HPDE6-E6E7 (cell line): ENCODE data around the gene FANCF.
"Not testable (repeated sequence)": the region's sequence is repeated elsewhere in the genome, so short reads cannot be mapped to it uniquely, and the experiment has no call there.

Experiments used
- DNase-seq: peaks from one replicate; pipeline ENCODE4 v3.0.0; 2011; ENCODE audit warnings: missing footprints; ENCODE audit errors: extremely low spot score

The FANCF gene, protein sequence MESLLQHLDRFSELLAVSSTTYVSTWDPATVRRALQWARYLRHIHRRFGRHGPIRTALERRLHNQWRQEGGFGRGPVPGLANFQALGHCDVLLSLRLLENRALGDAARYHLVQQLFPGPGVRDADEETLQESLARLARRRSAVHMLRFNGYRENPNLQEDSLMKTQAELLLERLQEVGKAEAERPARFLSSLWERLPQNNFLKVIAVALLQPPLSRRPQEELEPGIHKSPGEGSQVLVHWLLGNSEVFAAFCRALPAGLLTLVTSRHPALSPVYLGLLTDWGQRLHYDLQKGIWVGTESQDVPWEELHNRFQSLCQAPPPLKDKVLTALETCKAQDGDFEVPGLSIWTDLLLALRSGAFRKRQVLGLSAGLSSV

DNA sequence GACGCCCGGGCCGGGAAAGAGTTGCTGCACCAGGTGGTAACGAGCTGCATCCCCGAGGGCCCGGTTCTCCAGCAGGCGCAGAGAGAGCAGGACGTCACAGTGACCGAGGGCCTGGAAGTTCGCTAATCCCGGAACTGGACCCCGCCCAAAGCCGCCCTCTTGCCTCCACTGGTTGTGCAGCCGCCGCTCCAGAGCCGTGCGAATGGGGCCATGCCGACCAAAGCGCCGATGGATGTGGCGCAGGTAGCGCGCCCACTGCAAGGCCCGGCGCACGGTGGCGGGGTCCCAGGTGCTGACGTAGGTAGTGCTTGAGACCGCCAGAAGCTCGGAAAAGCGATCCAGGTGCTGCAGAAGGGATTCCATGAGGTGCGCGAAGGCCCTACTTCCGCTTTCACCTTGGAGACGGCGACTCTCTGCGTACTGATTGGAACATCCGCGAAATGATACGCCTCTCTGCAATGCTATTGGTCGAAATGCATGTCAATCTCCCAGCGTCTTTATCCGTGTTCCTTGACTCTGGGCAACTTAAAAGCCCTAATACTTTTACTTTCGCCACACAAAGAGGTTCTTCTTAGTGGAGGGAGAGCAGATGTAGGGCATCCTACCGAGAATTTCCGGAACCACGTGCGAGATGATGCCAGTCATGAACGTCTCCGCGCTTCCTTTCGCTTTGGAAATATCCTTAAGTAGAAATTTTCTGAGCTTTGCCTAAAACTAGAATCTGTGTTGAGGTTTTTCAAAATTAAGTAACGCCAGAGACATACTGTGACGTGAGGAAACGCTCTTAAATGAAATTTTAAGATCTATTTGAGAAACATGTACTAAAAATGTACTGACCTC lies at the start of gene FANCF:
Gene FANCF, minus strand, starts transcription at position 376 of the 840 bp plus-strand sequence. Its CDS starts 13 bp downstream, at position 363.
- DNase-seq, result peak; percentile 88

DNA sequence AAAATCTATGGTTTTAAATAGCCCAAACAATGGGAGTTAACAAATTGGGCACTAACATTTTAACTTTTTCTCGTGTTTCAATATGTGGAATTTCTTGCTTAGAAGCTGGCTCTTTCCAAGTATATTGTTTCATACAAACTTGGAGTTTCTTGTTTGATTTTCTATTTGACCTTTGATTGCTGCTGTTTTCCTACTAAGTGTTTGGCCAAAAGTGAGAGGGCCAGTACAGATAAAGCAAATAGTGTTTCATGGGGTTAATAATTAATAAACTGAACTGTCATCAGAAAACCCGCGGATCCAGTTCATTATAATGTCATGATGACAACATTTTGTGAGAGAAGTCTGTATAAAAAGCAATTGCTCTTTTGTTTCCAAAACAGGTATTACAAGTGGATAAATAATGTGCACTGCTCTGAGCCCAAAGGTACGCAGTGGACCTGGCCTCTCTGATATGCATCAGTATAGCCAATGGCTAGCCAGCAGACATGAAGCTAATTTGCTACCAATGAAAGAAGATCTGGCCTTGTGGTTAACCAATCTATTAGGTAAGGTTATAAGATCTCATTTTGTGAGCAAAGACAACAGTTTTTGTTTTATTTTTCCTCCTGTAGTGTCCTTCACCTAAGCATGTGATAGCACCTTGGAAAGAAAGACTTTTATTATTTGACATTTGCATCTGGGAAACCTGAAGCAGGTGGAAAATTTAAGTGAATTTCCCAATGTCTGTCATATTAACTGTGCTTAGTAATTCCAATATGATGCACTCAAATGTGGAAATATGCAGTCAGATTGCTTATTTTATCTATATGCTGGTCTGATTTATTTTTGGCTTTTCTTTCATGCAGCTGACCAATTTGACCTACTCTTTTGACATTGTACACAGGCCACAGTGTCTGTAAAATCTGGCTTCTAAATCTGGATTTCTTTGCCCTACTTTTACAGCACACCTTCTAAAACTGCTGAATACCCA lies 49.1 kb upstream of the FANCF start:
- DNase-seq, result no peak

DNA sequence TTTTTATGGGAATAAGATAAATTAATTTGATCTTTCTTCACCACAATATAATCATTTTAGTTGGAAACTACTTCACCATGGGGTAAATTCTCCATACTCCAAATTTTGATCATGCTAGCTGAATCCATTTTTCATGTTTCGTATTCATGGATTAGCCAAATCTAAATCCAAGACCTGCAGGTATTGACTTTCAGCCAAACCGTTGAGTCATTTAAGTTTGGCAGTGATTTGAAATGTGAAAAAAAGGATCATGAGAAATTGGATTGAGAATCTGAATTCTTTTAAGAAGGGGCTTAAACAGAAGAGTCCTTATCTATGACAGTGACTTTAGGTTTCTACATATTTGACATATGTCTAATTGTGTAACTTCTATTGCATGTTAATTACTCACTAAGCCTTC lies 46.1 kb upstream of the FANCF start:
- DNase-seq, result no peak

DNA sequence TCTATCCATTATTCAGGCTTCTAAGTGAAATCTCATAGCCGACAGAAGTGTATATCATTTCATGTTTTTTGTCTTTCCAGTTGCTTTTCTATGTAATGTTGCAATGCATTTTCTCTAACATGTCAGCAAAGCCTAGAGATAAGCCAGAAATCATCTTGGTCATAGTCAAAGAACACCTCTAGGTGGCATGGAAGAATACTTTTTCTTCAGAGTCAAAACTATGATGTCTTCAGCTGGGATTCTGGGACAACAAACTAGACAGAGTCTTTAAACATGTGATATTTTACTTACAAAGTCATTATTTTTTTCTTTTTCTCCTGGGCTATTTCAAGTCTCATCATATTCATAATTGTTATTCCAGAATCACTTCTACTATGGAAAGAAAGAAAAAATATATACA lies 45.2 kb upstream of the FANCF start:
- DNase-seq, result no peak

DNA sequence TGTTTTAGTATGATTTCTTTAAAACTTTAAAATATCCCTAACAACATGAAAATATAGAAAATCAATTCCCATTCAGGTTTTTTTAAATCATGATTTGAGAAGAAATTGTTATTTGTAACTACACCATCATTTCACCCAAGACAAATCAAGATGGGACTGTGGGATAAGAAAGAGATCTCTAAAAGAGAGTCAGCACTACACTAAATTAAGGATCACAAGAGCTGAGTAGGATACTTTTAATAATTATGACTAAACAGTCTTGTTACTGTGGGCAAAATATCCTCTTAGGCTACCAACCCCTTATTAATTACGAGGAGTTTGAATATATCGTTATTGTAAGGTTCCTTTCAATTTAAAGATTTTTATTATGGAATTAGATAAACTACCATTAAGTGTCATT lies 43.7 kb upstream of the FANCF start:
- no peak for DNase-seq

DNA sequence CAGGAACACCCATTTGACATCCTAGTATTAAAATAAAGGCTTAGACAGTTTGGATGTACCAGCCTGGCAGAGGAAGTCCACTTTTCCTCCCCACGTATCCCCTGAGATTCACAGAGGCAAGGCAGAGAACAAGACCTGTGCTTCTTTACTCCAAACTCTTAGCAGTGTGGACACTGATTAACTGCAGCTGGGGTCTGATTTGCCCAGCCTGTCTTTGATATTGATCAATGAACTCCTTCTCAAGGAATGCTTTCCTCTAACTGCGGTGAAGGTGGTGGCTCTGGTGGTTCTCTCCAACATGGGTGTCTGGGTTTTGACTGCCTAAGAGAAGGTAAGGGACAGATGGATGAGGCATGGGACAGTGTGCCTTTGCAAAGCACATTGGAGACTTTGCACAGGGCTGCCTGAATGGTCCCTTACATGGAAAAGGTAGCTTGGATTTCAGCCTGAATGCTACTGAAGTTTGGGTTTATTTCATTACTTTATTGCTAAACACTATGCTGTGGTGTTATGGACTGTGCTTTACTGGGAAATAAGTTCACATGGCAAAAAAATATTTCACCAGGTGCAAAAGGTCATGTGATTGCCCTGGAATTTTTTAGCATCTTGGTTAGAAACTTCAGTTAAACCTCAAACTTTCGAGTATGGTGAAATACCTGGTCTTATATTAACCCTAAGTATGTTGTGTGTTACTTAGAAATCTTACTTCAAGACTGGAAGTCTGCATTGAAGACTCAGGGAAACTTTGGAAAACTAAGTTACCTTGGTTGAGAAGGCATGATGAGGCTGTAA lies 42.6 kb upstream of the FANCF start:
- no peak for DNase-seq

DNA sequence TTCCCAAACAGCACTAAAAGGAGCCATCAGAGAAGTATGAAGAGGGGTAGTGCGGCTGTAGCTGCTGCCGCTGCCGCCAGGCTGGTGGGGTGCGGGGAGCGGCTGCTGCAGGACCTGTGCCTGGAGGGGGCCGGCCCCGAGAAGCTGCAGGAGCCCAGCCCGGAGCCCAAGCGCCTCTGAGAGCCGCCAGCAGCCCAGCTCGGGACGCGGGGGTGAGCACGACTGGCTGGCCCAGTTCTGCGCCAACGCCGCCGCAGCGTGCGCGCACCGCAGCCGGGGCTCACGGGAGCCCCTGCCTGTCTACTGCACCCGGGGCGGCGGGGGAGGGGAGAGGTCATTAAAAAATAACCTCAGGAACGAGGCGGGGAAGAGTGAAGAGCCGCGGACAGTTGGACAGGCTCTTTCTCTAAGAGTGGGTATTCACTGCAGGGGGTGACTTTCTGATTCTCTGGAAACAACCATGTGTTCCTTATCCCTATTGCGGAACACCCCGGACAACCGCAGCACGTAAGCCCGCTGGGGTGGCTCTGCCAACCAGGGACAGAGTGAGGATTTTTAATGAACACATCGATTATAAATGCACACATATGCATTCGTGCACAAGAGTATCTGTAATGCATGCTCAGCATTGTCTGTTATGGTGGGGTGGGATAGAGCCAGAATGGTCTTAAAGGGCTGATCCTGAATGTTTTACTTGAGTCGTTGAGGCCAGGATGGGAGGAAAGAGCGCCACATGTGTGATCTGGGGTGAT lies 41.2 kb upstream of the FANCF start:
- DNase-seq, result no peak

DNA sequence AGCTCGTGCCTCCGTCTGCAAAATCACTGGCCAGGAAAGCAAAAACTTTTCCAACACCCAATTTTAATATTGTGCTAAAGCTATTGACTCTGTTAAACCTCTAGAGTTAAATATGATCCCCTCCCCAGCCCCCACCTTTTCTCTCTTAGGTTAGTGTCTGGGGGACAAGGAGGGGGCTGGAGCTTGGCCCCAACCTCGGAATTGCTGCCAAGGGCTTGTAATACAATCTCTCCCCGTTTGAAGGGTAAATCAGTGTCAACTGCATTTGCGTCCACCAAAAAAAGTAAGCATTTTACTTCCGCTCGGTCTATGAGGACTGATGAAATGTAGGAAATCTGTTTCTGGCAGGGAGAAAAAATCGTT lies 40.7 kb upstream of the FANCF start, which contains the start of gene GAS2:
Gene GAS2, plus strand, starts transcription at position 287 of the 363 bp plus-strand sequence. CDS start 8,259 bp downstream, outside the sequence.
- no peak for DNase-seq

DNA sequence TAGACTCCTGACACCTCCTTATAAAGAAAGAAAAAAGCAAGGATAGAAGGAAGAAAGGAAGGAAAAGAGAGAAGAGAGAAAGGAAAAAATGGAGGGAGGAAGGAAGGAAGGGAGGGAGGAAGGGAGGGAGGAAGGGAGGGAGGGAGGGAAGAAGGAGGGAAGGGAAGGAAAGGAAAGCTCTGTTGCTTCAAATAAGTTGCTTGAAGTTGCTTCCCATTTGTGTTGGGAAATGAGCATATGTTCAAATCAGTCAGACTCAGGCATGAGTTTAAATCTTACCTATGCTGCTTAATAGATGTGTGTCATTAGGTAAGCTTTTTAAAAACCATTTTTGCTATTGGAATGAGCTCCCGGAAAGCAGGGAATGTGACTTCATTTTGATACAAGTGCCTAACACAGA lies 34.2 kb upstream of the FANCF start:
- DNase-seq, result no peak

DNA sequence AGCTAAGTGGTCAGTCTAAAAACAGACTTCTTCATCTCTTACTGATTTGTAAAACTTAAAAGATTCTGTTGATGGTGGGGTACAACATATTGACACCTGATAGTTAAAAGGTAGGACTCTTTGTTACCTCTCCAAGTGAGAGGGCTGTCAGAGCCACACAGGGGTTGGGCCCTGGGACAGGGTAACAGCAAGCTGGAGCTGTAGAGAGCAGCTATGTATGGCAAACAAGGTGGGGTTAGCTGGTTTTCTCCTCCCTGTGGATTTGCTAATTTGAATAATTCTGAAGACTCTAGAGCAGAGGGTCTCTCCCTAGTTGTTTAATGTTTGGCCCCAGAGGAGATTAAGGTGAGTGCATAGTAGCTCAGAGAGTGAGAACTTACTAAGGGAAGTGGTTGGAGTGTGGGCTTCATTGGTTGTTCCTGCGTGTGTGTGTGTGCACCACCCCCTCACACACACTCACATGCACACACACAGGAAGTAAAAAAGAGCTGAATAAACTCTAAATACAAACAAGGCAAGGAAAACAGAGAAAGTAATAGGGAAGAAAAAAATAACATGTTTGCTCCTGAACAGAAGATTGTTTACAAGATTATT lies 31.6 kb upstream of the FANCF start:
- no peak for DNase-seq

DNA sequence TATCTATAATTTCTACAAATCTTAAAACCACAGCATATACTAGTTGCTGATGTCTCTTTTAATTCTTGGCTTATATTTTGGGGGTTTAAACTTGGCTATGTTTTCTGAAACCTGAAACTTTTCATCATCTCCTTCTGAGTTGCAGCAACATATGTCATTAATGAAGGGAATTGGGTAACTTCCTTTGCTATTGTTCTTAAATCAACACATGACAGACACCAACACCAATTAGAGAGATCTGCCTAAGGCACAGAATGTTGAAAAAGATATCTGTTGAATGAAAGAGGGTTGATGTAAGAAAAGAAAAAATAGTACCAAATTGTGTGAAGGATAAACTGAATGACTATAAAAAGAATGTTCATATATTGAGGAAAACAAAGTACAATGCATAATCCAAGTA lies 30.5 kb upstream of the FANCF start:
- no peak for DNase-seq

DNA sequence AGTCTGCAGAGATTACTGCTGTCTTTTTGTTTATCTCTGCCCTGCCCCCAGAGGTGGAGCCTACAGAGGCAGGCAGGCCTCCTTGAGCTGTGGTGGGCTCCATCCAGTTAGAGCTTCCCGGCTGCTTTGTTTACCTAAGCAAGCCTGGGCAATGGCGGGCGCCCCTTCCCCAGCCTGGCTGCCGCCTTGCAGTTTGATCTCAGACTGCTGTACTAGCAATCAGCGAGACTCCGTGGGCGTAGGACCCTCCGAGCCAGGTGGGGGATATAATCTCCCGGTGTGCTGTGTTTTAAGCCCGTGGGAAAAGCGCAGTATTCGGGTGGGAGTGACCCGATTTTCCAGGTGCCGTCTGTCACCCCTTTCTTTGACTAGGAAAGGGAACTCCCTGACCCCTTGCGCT lies 26.7 kb upstream of the FANCF start:
- not testable (repeated sequence) for DNase-seq

DNA sequence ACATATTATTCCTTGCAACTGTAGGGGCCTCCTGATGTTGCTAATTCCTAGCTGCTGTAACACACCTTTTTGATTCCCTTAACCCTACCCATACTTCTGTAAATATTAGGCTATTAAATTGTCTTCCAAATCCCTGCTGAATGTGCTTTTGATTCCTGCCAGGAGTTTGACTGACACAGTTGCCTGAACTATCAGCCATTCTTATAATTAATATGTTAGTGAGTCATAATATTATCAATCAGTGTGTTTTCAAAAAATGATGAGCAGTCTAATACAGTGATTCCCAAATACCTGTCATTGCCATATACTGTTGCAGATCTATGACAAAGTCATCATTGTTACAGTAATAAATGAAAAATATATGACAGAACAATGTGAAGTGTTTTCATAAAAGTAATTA lies 15.9 kb upstream of the FANCF start:
- no peak for DNase-seq

DNA sequence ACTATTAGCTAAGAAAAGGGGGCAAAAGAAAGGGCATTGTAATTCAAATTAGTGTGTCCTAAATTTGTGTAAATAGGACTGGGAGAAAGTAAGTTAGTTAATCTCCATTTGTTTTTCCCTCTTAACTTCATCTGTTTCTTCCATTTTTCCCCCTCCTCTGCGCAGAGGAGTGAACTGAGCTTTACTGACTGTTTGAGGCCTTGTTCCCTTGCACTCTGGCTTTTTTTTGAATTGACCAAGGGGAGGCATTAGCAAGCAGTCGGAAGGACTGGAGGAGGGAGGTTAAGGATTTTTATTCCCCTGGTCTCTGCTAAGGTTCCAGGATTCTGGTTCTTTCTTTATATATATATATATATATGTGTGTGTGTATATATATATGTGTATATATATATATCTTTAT lies 15.2 kb upstream of the FANCF start:
- DNase-seq, result no peak

DNA sequence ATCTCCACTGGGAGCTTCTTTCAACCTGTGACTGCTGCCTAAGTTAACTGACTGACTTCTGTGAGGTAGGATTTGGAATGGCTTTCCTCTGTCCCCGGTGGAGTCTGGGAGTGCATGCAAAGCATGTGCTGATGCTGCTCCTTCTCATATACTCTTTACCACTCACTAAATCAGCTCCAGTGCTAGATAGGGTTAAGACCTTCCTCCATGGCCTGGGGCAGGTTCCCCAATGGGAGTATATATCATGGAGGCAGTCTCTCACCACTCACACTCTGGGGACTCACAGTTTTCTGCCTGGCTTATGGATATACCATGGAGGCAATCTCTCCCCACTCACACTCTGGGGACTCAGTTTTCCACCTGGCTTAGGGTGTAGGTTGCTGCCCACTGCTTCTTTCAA lies 10.1 kb upstream of the FANCF start:
- no peak for DNase-seq

DNA sequence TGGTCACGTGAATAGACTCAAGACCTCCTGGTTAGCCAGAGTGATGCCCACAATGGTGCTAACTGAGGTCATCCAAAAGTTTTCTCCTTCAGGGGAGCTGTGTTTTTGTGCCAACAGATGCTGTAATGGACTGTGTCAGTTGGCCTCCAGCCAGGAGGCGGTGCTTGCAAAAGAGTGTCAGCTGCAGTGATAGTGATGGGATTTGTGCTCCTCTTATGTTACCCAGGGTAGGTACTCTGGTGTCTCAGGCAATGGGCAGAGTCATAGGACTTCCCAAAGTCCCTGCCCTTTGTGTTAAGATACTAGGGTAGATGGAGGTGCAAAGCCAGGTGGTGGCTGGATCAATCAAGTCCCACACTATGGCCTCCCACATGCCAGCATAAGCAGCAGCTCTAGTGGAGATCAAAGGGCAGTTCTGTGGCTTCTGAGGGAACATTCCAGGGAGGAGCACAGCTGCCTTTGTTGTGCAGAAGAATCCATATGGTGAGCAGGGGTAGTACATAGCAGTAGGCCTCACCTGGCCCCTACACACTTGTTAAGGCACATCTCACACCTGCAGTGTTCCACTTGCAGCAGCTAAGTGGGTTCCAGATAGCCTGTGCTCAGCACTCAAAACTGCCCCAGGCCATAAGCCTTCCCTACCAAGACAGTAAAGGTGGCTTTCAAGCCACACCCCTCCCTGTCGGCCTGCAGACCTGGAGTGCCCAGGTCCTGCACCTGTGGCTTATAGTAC lies 9.4 kb upstream of the FANCF start:
- no peak for DNase-seq

DNA sequence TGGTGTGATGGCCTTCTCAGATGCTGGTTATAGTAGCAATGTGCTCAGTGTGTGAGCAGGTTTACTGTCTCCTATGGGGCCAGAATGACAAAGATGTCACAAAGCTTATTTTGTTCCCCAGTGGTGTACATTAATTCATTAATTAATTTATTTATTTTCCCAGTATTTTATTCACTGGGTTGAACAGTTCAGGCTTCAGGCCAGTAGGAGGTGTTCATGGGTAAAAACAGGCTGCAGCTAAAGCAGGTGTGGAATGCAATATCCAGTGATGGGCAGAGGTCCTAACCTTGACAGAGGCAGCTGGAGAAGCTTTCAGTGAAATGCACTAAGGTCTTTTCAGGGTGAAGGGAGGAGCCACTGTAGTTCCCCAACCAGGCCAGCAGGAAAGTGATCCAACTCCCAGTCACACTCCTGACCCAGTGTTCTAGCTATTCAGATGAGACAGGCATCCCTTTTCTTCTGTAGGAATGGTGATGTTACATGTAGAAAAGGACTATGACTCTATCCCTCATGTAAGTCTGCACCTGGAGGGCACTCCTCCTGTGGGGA lies 7.8 kb upstream of the FANCF start:
- DNase-seq, result no peak

DNA sequence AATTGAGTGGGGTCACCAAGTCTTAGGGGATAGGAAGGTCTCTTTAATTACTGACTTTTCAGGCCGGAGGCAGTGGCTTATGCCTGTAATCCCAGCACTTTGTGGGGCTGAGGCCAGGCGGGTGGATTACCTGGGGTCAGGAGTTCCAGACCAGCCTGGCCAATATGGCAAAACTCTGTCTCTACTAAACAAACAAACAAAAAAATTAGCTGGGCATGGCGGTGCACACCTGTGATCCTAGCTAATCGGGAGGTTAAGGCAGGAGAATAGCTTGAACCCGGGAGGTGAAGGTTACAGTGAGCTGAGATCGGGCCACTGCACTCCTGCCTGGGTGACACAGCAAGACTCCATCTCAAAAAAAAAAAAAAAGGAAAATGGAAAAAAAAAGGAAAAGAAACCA lies 1.8 kb upstream of the FANCF start:
- DNase-seq, result no peak
